Loucy (cell line): Measurements from ENCODE around the gene SNX25.
"Not testable (repeated sequence)": the region's sequence is repeated elsewhere in the genome, so short reads cannot be mapped to it uniquely, and the experiment has no call there.

Experiments
- H2AFZ ChIP-seq: fragments of 200-600 bp; sonication (generic); 2 replicates; pipeline ENCODE4 v1.6.0; 2016; ENCODE audit warnings: antibody characterized with exemption, mild to moderate bottlenecking, low read length, moderate library complexity
- H3F3A ChIP-seq: fragments of 200-600 bp; 2 replicates; pipeline ENCODE4 v1.6.0; 2016; ENCODE audit warnings: antibody characterized with exemption, low read depth, mild to moderate bottlenecking
- H3K27me3 ChIP-seq: fragments of 200-600 bp; sonication (generic); 2 replicates; pipeline ENCODE4 v1.6.1; 2014; ENCODE audit warnings: low read length, mild to moderate bottlenecking; ENCODE audit not compliant: insufficient read depth, poor library complexity, severe bottlenecking
- H3K36me3 ChIP-seq: fragments of 200-600 bp; sonication (generic); 2 replicates; pipeline ENCODE4 v1.6.1; 2016; ENCODE audit warnings: low read length; ENCODE audit not compliant: insufficient read depth
- H3K4me1 ChIP-seq: fragments of 200-600 bp; sonication (generic); 2 replicates; pipeline ENCODE4 v1.5.1; 2014; ENCODE audit warnings: low read length, mild to moderate bottlenecking; ENCODE audit not compliant: insufficient read depth, poor library complexity, severe bottlenecking
- H3K4me2 ChIP-seq: fragments of 200-600 bp; sonication (generic); 2 replicates; pipeline ENCODE4 v1.6.0; 2014; ENCODE audit warnings: antibody characterized with exemption, low read length, low read depth, mild to moderate bottlenecking; ENCODE audit not compliant: poor library complexity, severe bottlenecking
- H3K4me3 ChIP-seq: fragments of 200-600 bp; sonication (generic); 2 replicates; pipeline ENCODE4 v1.5.1; 2014; ENCODE audit warnings: low read length, mild to moderate bottlenecking, mixed read lengths; ENCODE audit not compliant: poor library complexity, severe bottlenecking
- H3K79me2 ChIP-seq: fragments of 200-600 bp; sonication (generic); 2 replicates; pipeline ENCODE4 v1.6.1; 2014; ENCODE audit warnings: low read length; ENCODE audit not compliant: insufficient read depth
- H3K9ac ChIP-seq: fragments of 200-600 bp; sonication (generic); 2 replicates; pipeline ENCODE4 v1.6.0; 2014; ENCODE audit warnings: mild to moderate bottlenecking, low read depth, low read length, moderate library complexity; ENCODE audit not compliant: poor library complexity, severe bottlenecking
- H3K9me2 ChIP-seq: fragments of 200-600 bp; sonication (generic); replicated peaks from 2 replicates; pipeline ENCODE4 v1.6.1; 2016; ENCODE audit warnings: low read depth, low read length, mixed read lengths
- H3K9me3 ChIP-seq: fragments of 200-600 bp; sonication (generic); 2 replicates; pipeline ENCODE4 v1.6.1; 2014; ENCODE audit warnings: mild to moderate bottlenecking, antibody characterized with exemption, low read length, low read depth; ENCODE audit not compliant: insufficient read depth
- H4K20me1 ChIP-seq: fragments of 200-600 bp; sonication (generic); 2 replicates; pipeline ENCODE4 v1.6.0; 2014; ENCODE audit warnings: antibody characterized with exemption, low read length, mild to moderate bottlenecking; ENCODE audit not compliant: insufficient read depth, poor library complexity, severe bottlenecking
- CTCF ChIP-seq: fragments of 200-600 bp; sonication (generic); conservative IDR thresholded peaks from 2 replicates; pipeline ENCODE4 v1.5.1; 2014; ENCODE audit warnings: mild to moderate bottlenecking, antibody characterized with exemption, low read length
- EZH2phosphoT487 ChIP-seq: fragments of 200-600 bp; IDR thresholded peaks from 2 replicates; pipeline ENCODE4 v1.6.1; 2018; ENCODE audit warnings: antibody characterized with exemption, mild to moderate bottlenecking, moderate library complexity, borderline replicate concordance

SNX25 gene

GRCh38 chr4:185257086-185257485, 47.7 kb downstream of the SNX25 start:
- no peaks in the 10 kb centered on the region for H3K79me2 ChIP-seq
- H3K4me2 ChIP-seq, result no peak overlapping the region
- H3K9me3 ChIP-seq, result no peaks in the 10 kb centered on the region
- H3K4me3 ChIP-seq, result no peak overlapping the region
- H2AFZ ChIP-seq, result no peak overlapping the region
- no peaks in the 10 kb centered on the region for H3K36me3 ChIP-seq
- TF ChIP-seq EZH2phosphoT487, result no peak
- no peak for TF ChIP-seq CTCF
- H3K27me3 ChIP-seq, result peaks cover 37% of the 10 kb centered on the region
- no peak overlapping the region for H3K9ac ChIP-seq
- H3K4me1 ChIP-seq, result no peaks in the 10 kb centered on the region
- H4K20me1 ChIP-seq, result no peaks in the 10 kb centered on the region
- H3K9me2 ChIP-seq, result no peaks in the 10 kb centered on the region
- no peaks in the 10 kb centered on the region for H3F3A ChIP-seq

GRCh38 chr4:185257694-185258093, 48.3 kb downstream of the SNX25 start:
- H3K9ac ChIP-seq, result no peak overlapping the region
- H3K9me2 ChIP-seq, result no peaks in the 10 kb centered on the region
- H3K27me3 ChIP-seq, result peaks cover 41% of the 10 kb centered on the region
- no peak for TF ChIP-seq CTCF
- TF ChIP-seq EZH2phosphoT487, result no peak
- no peaks in the 10 kb centered on the region for H4K20me1 ChIP-seq
- H3K4me3 ChIP-seq, result no peak overlapping the region
- H2AFZ ChIP-seq, result no peak overlapping the region
- no peaks in the 10 kb centered on the region for H3K79me2 ChIP-seq
- H3K9me3 ChIP-seq, result no peaks in the 10 kb centered on the region
- no peak overlapping the region for H3K4me2 ChIP-seq
- H3F3A ChIP-seq, result no peaks in the 10 kb centered on the region
- no peaks in the 10 kb centered on the region for H3K4me1 ChIP-seq
- H3K36me3 ChIP-seq, result no peaks in the 10 kb centered on the region

- not testable (repeated sequence) for H3K4me1 ChIP-seq, H3K4me2 ChIP-seq, H3K9me2 ChIP-seq, H4K20me1 ChIP-seq, H3K9ac ChIP-seq, H3F3A ChIP-seq, H3K79me2 ChIP-seq, H3K36me3 ChIP-seq, H2AFZ ChIP-seq, H3K9me3 ChIP-seq, H3K4me3 ChIP-seq
- peaks cover 41% of the 10 kb centered on the region for H3K27me3 ChIP-seq
Measured at GRCh38 chr4:185258741-185259140, 49.3 kb downstream of the SNX25 start.

- Histone ChIP-seq H2AFZ (no peak overlapping the region), H3K36me3 (no peaks in the 10 kb centered on the region), H4K20me1 (no peaks in the 10 kb centered on the region), H3K9me2 (no peaks in the 10 kb centered on the region), H3K4me2 (no peak overlapping the region), H3K9ac (no peak overlapping the region), H3K4me1 (no peaks in the 10 kb centered on the region), H3K4me3 (no peak overlapping the region), H3F3A (no peaks in the 10 kb centered on the region), H3K79me2 (no peaks in the 10 kb centered on the region), H3K9me3 (no peaks in the 10 kb centered on the region), H3K27me3 (peaks cover 36% of the 10 kb centered on the region)
- TF ChIP-seq CTCF (no peak), EZH2phosphoT487 (no peak)
Measured at GRCh38 chr4:185259719-185260118, 50.3 kb downstream of the SNX25 start.
